SK-N-MC (cell line): ENCODE data around the gene MOB3B.

Experiments used
- DNase-seq: peaks from one replicate; pipeline ENCODE4 v3.0.0-alpha.2; 2011; ENCODE audit warnings: low read depth, low spot score
- H3K27ac ChIP-seq: fragments of 200-600 bp; sonication (generic); 2 replicates; pipeline ENCODE4 v1.5.1; 2016; ENCODE audit warnings: mixed run types
- H3K36me3 ChIP-seq: fragments of 200-600 bp; sonication (generic); 2 replicates; pipeline ENCODE4 v1.6.1; 2017; ENCODE audit warnings: antibody characterized with exemption, low read length, mixed read lengths; ENCODE audit not compliant: insufficient read depth
- H3K4me3 ChIP-seq: fragments of 200-600 bp; sonication (generic); 2 replicates; pipeline ENCODE4 v1.5.1; 2016
- H3K9ac ChIP-seq: fragments of 200-600 bp; sonication (generic); 2 replicates; pipeline ENCODE4 v1.8.0; 2017; ENCODE audit warnings: mixed run types, mixed read lengths; ENCODE audit not compliant: insufficient read length
- H3K9me3 ChIP-seq: fragments of 200-600 bp; sonication (generic); 2 replicates; pipeline ENCODE4 v1.6.1; 2017; ENCODE audit warnings: low read depth, mild to moderate bottlenecking, antibody characterized with exemption, low read length, moderate library complexity, mixed read lengths
- EZH2 ChIP-seq: fragments of 200-600 bp; sonication (generic); IDR thresholded peaks from one replicate; pipeline ENCODE4 v1.6.1; 2017; ENCODE audit warnings: antibody characterized with exemption
- FOXP2 ChIP-seq: optimal IDR thresholded peaks from 2 replicates; pipeline ENCODE3; 2011; ENCODE audit warnings: mild to moderate bottlenecking, moderate library complexity; ENCODE audit not compliant: insufficient read depth; ENCODE audit errors: extremely low read length, control extremely low read depth
- POLR2AphosphoS5 ChIP-seq: IDR thresholded peaks from 2 replicates; pipeline ENCODE4 v1.6.1; 2012; ENCODE audit warnings: mild to moderate bottlenecking, low read depth, low read length, borderline replicate concordance

MOB3B gene

DNA sequence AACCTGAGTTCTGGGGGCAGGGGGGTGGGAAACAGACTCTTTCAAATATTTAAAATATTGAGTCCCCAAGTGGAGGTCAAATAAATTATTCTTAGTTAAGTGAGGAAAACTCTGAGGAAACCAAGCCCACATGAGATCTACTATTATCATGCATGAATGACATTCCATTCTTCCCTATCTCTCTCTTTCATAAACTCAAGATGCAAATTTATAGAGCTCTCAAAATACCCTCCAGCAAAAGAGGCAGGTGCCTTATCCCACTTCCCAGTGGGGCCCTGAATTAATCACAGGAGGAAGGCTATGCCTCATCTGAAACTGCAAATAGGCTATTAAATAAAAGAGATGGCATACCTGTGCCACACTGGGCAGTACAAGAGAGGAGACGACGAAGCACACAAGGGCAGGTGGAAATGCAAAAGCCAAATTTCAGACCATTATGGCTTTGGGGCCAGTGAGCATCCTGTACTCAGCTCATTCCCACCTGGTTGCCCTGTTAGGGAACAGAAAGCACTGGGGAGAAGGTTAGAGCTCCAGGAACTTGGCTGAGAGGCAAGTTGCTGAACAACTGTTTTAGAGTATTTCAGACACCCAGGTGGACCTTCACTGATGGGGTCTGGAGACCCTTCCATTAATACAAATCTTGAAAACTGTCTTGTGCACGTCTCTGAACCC, 130.5 kb downstream of the MOB3B start:
- no peak for TF ChIP-seq POLR2AphosphoS5
- no peak for TF ChIP-seq FOXP2
- TF ChIP-seq EZH2: no peak
- Histone ChIP-seq H3K4me3 (no peak overlapping the region), H3K36me3 (no peaks in the 10 kb centered on the region), H3K9me3 (no peaks in the 10 kb centered on the region), H3K27ac (no peak overlapping the region), H3K9ac (no peak overlapping the region)
- DNase-seq: no peak

DNA sequence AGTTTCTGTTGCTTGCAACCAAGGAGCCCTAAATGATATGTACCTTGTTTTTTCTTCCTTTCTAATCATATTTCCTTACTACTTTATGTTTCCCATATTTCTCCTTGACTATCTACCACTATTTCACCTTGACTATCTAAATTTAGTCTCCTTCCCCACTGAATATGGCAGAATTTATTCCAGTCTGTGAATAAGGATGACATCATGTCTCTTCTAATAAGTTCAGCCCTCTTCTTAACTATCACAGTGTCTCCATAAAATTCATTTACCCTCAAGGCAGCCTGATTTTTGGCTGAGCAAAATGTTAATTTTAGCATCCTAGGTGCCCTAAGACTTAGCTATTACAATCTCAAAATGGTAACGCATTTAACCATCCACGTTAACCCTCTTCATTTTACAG, 133.1 kb downstream of the MOB3B start:
- no peak for TF ChIP-seq EZH2
- no peak for TF ChIP-seq POLR2AphosphoS5
- TF ChIP-seq FOXP2: no peak
- Histone ChIP-seq H3K9ac (no peak overlapping the region), H3K4me3 (no peak overlapping the region), H3K27ac (no peak overlapping the region), H3K9me3 (no peaks in the 10 kb centered on the region), H3K36me3 (no peaks in the 10 kb centered on the region)
- no peak for DNase-seq

DNA sequence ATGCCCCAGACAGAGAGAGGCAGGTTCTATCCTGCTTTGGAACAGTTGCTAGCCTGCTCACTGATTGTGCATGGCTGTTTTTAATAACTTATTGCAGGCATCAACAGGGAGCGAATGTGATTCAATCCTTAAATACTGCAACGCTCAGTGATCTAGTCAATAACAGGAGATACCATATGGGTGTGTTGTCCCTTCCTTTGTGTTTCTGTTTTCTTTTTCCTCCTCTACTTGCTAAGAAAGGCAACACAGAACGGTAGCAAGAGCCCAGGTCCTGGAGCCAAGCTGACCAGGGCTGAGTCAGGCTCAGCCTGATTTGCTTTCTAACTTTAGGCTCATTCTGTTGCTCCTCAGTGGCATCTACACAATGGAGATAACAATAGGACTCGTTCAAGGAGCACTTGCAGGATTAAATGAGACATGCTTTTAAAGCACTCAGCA, 134.1 kb downstream of the MOB3B start:
- DNase-seq: no peak
- Histone ChIP-seq H3K4me3 (no peak overlapping the region), H3K9me3 (no peaks in the 10 kb centered on the region), H3K36me3 (no peaks in the 10 kb centered on the region), H3K9ac (no peak overlapping the region), H3K27ac (no peak overlapping the region)
- no peak for TF ChIP-seq EZH2
- TF ChIP-seq FOXP2: no peak
- no peak for TF ChIP-seq POLR2AphosphoS5

DNA sequence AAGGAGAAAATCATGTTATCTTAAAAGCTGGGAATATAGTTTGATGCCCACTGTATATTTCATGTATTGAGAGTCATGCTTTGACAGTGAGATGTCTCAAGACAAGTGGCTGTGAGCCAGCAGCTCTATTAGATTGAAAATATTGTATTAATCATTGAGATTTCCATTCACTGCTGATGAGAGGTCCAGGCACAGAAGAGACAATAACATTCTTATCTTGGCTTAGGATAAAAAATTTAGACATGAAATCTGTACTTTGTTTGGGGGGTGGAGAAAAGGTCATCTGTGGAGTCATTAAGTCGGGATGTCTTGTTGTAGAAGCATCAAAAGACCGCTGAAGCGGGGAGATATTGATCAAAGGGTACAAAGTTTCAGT, 134.8 kb downstream of the MOB3B start:
- Histone ChIP-seq H3K9me3 (no peaks in the 10 kb centered on the region), H3K4me3 (no peak overlapping the region), H3K27ac (no peak overlapping the region), H3K9ac (no peak overlapping the region), H3K36me3 (no peaks in the 10 kb centered on the region)
- no peak for DNase-seq
- TF ChIP-seq FOXP2 (no peak), EZH2 (no peak), POLR2AphosphoS5 (no peak)

DNA sequence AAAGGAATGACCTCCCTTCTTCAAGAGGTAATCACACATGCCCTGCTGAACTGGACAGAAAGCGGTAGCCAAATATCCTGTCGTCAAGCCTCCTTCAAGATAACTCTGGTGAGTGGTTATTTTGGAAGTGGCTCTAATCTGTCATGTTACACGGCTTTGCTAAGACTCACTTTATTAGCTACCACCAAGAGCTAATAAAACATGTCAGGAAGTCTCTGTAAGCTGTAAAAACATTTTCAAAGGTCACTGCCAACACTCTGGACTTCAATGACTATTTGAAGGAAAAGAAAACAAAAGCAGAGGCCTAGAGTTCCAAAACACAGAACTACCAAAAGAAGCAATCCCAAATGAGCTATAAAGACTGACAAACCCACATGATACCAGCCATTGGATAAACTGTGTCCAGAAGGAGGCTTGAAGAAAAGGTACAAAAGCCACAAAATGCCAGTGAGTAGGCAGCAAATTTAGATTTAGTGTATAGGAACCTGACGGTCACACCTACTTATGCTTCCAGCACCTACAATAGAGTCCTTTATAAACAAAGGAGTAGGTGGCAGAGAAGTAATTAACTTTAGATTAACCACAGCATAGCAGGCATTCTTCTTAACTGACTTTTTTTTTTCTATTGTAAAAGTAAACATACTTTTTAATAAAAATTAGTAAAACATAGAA, 135.3 kb downstream of the MOB3B start:
- DNase-seq: no peak
- Histone ChIP-seq H3K9me3 (no peaks in the 10 kb centered on the region), H3K36me3 (no peaks in the 10 kb centered on the region), H3K9ac (no peak overlapping the region), H3K27ac (no peak overlapping the region), H3K4me3 (no peak overlapping the region)
- TF ChIP-seq POLR2AphosphoS5 (no peak), FOXP2 (no peak), EZH2 (no peak)

DNA sequence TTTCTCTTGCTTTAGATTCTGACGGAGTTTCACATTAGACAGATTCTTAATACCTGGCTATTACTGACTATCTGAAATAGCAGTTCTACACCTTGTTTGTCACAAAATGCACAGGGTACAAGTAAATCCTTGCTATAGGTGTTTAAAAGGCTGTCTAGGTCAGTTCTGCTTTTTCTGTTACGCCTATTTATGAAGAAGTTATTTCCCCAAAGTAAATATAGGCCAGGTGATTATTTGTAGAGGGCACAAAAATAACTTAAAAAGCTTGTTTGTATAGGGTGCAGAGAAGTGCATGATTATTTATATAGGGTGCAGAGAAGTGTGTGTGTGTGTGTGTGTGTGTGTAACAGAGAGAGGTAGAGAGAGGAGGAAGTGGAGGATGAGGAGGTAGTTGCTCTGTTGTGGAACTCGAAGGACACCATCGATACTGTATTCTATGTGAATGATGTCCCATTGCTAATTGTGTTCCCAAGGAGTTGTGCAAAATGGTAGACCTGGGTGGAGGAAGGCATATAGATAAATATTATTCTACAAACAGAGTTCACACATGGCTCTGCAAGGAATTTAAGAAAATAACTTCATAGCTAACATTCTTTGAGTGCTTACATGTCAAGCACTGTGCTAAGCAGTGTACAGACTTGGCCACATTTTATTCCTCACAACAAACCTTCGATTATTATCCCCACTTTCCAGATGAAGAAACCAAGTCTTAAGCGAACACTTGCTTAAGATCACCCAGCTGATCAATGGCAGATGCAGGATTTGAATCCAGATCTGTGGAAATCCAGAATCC, 136.4 kb downstream of the MOB3B start:
- Histone ChIP-seq H3K9me3 (no peaks in the 10 kb centered on the region), H3K9ac (no peak overlapping the region), H3K4me3 (no peak overlapping the region), H3K27ac (no peak overlapping the region), H3K36me3 (no peaks in the 10 kb centered on the region)
- TF ChIP-seq FOXP2: no peak
- no peak for DNase-seq

DNA sequence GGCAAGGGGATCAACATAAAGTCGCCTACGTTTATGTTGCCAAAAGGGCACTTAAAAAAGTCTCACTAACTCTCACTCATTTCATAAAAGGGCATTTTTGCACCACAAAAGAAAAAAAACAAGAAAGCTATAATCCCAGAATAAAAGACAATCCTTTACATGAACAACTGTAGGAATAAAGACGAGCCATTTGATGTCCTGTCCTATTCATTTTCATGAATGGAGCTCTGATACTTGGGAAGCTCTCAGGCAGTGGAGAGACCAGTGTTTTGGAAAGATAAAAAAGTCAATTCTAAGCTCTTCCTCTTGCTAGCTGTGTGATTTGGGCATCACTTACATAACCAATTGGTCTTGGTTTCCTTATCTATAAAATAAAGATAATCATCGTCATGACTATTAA, 137.2 kb downstream of the MOB3B start:
- Histone ChIP-seq H3K9ac (no peak overlapping the region), H3K9me3 (no peaks in the 10 kb centered on the region), H3K36me3 (no peaks in the 10 kb centered on the region), H3K4me3 (no peak overlapping the region), H3K27ac (no peak overlapping the region)
- no peak for TF ChIP-seq EZH2
- no peak for TF ChIP-seq POLR2AphosphoS5
- TF ChIP-seq FOXP2: no peak
- DNase-seq: no peak

GRCh38 chr9:27391040-27391895, 138.3 kb downstream of the MOB3B start:
- DNase-seq: no peak

More at GRCh38 chr9:27391040-27391895, 138.3 kb downstream of the MOB3B start:
- TF ChIP-seq POLR2AphosphoS5 (no peak), EZH2 (no peak), FOXP2 (no peak)
- no peak overlapping the region for H3K9ac ChIP-seq
- no peak overlapping the region for H3K27ac ChIP-seq
- no peak overlapping the region for H3K4me3 ChIP-seq
- no peaks in the 10 kb centered on the region for H3K36me3 ChIP-seq
- no peaks in the 10 kb centered on the region for H3K9me3 ChIP-seq
